ENCODE data around the gene HAUS1.
"Not testable (repeated sequence)": the region's sequence is repeated elsewhere in the genome, so short reads cannot be mapped to it uniquely, and the experiment has no call there.

The HAUS1 gene

GRCh38 chr18:46158499-46158898, 54.3 kb downstream of the HAUS1 start:
- peak; percentile 85 for DNase-seq

GRCh38 chr18:46160050-46160798, 56.0 kb downstream of the HAUS1 start:
- DNase-seq, result no peak

- not testable (repeated sequence) for DNase-seq
Measured at GRCh38 chr18:46160840-46161239, 56.7 kb downstream of the HAUS1 start.

GRCh38 chr18:46161703-46162396, 57.7 kb downstream of the HAUS1 start:
- no peak for DNase-seq

- DNase-seq, result no peak
Measured at GRCh38 chr18:46163091-46163490, 58.9 kb downstream of the HAUS1 start.

- DNase-seq, result no peak
Measured at GRCh38 chr18:46163941-46164499, 59.8 kb downstream of the HAUS1 start.

- DNase-seq, result not testable (repeated sequence)
Measured at GRCh38 chr18:46164502-46164901, 60.3 kb downstream of the HAUS1 start.

- no peak for DNase-seq
Measured at GRCh38 chr18:46164920-46165319, 60.7 kb downstream of the HAUS1 start.

GRCh38 chr18:46166261-46166970, 62.2 kb downstream of the HAUS1 start:
- DNase-seq, result no peak

GRCh38 chr18:46167971-46168370, 63.8 kb downstream of the HAUS1 start:
- DNase-seq, result no peak

GRCh38 chr18:46169464-46169941, 65.3 kb downstream of the HAUS1 start:
- peak; percentile 77 for DNase-seq

GRCh38 chr18:46171331-46171730, 67.1 kb downstream of the HAUS1 start:
- DNase-seq, result no peak

- peak; percentile 92 for DNase-seq
Measured at GRCh38 chr18:46173393-46174341, 69.5 kb downstream of the HAUS1 start.

GRCh38 chr18:46174342-46175041, 70.3 kb downstream of the HAUS1 start:
- peak; percentile 58 for DNase-seq

GRCh38 chr18:46176001-46176400, 71.8 kb downstream of the HAUS1 start:
- no peak for DNase-seq
